HCT116 (cell line): ENCODE results near the gene IGSF21.

Experiments
- CBX3 ChIP-seq: IDR thresholded peaks from 2 replicates; pipeline ENCODE4 v1.6.1; 2012; ENCODE audit warnings: low read depth
- EGR1 ChIP-seq: IDR thresholded peaks from 2 replicates; pipeline ENCODE4 v1.6.1; 2012; ENCODE audit warnings: low read depth
- ELF1 ChIP-seq: IDR thresholded peaks from 2 replicates; pipeline ENCODE4 v1.6.1; 2012; ENCODE audit warnings: low read depth, borderline replicate concordance
- EZH2 ChIP-seq: fragments of 200-600 bp; sonication (generic); IDR thresholded peaks from 2 replicates; pipeline ENCODE4 v1.6.1; 2017; ENCODE audit warnings: antibody characterized with exemption, mixed run types
- EZH2phosphoT487 ChIP-seq: fragments of 200-600 bp; IDR thresholded peaks from 2 replicates; pipeline ENCODE4 v1.6.1; 2018; ENCODE audit warnings: antibody characterized with exemption, borderline replicate concordance
- POLR2A ChIP-seq: IDR thresholded peaks from 2 replicates; pipeline ENCODE4 v1.7.0; 2011; ENCODE audit warnings: borderline replicate concordance; ENCODE audit not compliant: insufficient read depth, insufficient read length; ENCODE audit errors: extremely low read depth
- POLR2AphosphoS5 ChIP-seq: IDR thresholded peaks from 2 replicates; pipeline ENCODE4 v1.6.1; 2011; ENCODE audit warnings: mild to moderate bottlenecking, low read depth, low read length, moderate library complexity
- RAD21 ChIP-seq: IDR thresholded peaks from 2 replicates; pipeline ENCODE4 v1.6.1; 2012; ENCODE audit warnings: low read depth, mild to moderate bottlenecking
- SP1 ChIP-seq: IDR thresholded peaks from 2 replicates; pipeline ENCODE4 v1.6.1; 2012; ENCODE audit warnings: low read depth
- SRF ChIP-seq: IDR thresholded peaks from 2 replicates; pipeline ENCODE4 v1.6.1; 2012; ENCODE audit warnings: low read depth
- YY1 ChIP-seq: IDR thresholded peaks from 2 replicates; pipeline ENCODE4 v1.6.1; 2011; ENCODE audit warnings: low read length, low read depth, moderate library complexity, mild to moderate bottlenecking; ENCODE audit not compliant: insufficient replicate concordance; ENCODE audit errors: extremely low read depth
- ZNF274 ChIP-seq: fragments of 200-500 bp; sonication (Bioruptor generic); IDR thresholded peaks from 2 replicates; pipeline ENCODE4 v1.6.1; 2014; ENCODE audit warnings: mild to moderate bottlenecking, low read depth, low read length, inconsistent platforms
- TF ChIP-seq, protein P1 (sequence below), 3 experiments: fragments of 200-600 bp in 1 of 3; sonication (generic) in 1 of 3; IDR thresholded peaks in 2 of 3; conservative IDR thresholded peaks in 1 of 3; 2 replicates each; pipeline ENCODE4 v1.5.1; 2012 to 2017; ENCODE audit warnings: low read depth in 2 of 3, low read length in 2 of 3, antibody characterized with exemption in 1 of 3, borderline replicate concordance in 1 of 3, control low read depth in 1 of 3, mild to moderate bottlenecking in 1 of 3, mixed read lengths in 1 of 3, mixed run types in 1 of 3, moderate library complexity in 1 of 3; ENCODE audit not compliant: insufficient read depth in 1 of 3
- TF ChIP-seq, protein P2 (sequence below): IDR thresholded peaks from 2 replicates; pipeline ENCODE4 v1.6.1; 2012; ENCODE audit warnings: low read depth

- TF ChIP-seq POLR2AphosphoS5 (no peak), EZH2phosphoT487 (no peak), POLR2A (no peak), EZH2 (no peak), SP1 (no peak), YY1 (no peak), CBX3 (no peak), EGR1 (no peak), RAD21 (no peak), SRF (no peak), ELF1 (no peak), ZNF274 (no peak)
- TF ChIP-seq, protein P1, sequence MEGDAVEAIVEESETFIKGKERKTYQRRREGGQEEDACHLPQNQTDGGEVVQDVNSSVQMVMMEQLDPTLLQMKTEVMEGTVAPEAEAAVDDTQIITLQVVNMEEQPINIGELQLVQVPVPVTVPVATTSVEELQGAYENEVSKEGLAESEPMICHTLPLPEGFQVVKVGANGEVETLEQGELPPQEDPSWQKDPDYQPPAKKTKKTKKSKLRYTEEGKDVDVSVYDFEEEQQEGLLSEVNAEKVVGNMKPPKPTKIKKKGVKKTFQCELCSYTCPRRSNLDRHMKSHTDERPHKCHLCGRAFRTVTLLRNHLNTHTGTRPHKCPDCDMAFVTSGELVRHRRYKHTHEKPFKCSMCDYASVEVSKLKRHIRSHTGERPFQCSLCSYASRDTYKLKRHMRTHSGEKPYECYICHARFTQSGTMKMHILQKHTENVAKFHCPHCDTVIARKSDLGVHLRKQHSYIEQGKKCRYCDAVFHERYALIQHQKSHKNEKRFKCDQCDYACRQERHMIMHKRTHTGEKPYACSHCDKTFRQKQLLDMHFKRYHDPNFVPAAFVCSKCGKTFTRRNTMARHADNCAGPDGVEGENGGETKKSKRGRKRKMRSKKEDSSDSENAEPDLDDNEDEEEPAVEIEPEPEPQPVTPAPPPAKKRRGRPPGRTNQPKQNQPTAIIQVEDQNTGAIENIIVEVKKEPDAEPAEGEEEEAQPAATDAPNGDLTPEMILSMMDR (IDR thresholded peaks at IDR 0.05 in 2 of 3, conservative IDR thresholded peaks at IDR 0.05 in 1 of 3; ENCODE audit: borderline replicate concordance in 1 of 3, insufficient read depth in 1 of 3, low read depth in 2 of 3, low read length in 2 of 3), result no peak
- TF ChIP-seq, protein P2, sequence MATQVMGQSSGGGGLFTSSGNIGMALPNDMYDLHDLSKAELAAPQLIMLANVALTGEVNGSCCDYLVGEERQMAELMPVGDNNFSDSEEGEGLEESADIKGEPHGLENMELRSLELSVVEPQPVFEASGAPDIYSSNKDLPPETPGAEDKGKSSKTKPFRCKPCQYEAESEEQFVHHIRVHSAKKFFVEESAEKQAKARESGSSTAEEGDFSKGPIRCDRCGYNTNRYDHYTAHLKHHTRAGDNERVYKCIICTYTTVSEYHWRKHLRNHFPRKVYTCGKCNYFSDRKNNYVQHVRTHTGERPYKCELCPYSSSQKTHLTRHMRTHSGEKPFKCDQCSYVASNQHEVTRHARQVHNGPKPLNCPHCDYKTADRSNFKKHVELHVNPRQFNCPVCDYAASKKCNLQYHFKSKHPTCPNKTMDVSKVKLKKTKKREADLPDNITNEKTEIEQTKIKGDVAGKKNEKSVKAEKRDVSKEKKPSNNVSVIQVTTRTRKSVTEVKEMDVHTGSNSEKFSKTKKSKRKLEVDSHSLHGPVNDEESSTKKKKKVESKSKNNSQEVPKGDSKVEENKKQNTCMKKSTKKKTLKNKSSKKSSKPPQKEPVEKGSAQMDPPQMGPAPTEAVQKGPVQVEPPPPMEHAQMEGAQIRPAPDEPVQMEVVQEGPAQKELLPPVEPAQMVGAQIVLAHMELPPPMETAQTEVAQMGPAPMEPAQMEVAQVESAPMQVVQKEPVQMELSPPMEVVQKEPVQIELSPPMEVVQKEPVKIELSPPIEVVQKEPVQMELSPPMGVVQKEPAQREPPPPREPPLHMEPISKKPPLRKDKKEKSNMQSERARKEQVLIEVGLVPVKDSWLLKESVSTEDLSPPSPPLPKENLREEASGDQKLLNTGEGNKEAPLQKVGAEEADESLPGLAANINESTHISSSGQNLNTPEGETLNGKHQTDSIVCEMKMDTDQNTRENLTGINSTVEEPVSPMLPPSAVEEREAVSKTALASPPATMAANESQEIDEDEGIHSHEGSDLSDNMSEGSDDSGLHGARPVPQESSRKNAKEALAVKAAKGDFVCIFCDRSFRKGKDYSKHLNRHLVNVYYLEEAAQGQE, result no peak
Observed at GRCh38 chr1:18107369-18108298, at the start of gene IGSF21.
